PC-9 (cell line): ENCODE measurements around the gene ZNF831. TPM values are rescaled to one million over a fixed set of nuclear protein-coding genes. Genes with fewer than 3 reads are reported as not detected.

Experiments
- BruUV-seq: library from RNA; stranded (reverse); fragments of 400-500 nt; replicated peaks from 2 replicates; lab custom pipeline; 2021; lab: Mats Ljungman, UMichigan
- CTCF ChIA-PET: fragments of 300-600 bp; sonication (Branson Sonifier 250); formaldehyde crosslinking; loops from one replicate; lab custom pipeline; 2022; ENCODE audit warnings: antibody characterized with exemption; lab: Charles Lee
- POLR2A ChIA-PET: fragments of 300-600 bp; sonication (Branson Sonifier 250); formaldehyde crosslinking; loops from one replicate; lab custom pipeline; 2022; ENCODE audit warnings: antibody characterized with exemption; ENCODE audit not compliant: unreplicated experiment; lab: Charles Lee
- DNase-seq, 2 experiments: peaks; one replicate each; pipeline versions ENCODE4 v3.0.0 to v3.0.0-alpha.2; 2015 to 2022; ENCODE audit warnings: mixed read lengths in 1 of 2
- H2AFZ ChIP-seq: fragments of 200-600 bp; sonication (generic); 2 replicates; pipeline ENCODE4 v1.8.1; 2017; ENCODE audit warnings: antibody characterized with exemption
- H3F3A ChIP-seq: fragments of 200-600 bp; sonication (generic); 2 replicates; pipeline ENCODE4 v1.8.1; 2017; ENCODE audit warnings: antibody characterized with exemption, mild to moderate bottlenecking, low read depth; ENCODE audit not compliant: insufficient read depth
- H3K27ac ChIP-seq: fragments of 200-600 bp; sonication (generic); 2 replicates; pipeline ENCODE4 v1.6.1; 2016; ENCODE audit warnings: mixed run types
- H3K27me3 ChIP-seq: fragments of 200-600 bp; sonication (generic); 2 replicates; pipeline ENCODE4 v1.6.1; 2016; ENCODE audit warnings: low read depth, mixed run types; ENCODE audit not compliant: insufficient read depth
- H3K36me3 ChIP-seq: fragments of 200-600 bp; sonication (generic); 2 replicates; pipeline ENCODE4 v1.6.1; 2016; ENCODE audit warnings: low read depth, mixed run types
- H3K4me1 ChIP-seq: fragments of 200-600 bp; sonication (generic); replicated peaks from 2 replicates; pipeline ENCODE4 v1.6.1; 2016; ENCODE audit warnings: mixed run types; ENCODE audit not compliant: insufficient read depth
- H3K4me2 ChIP-seq: fragments of 200-600 bp; sonication (generic); 2 replicates; pipeline ENCODE4 v1.6.1; 2017; ENCODE audit warnings: mixed run types
- H3K4me3 ChIP-seq: fragments of 200-600 bp; sonication (generic); 2 replicates; pipeline ENCODE4 v1.6.1; 2016; ENCODE audit warnings: mixed run types
- H3K79me2 ChIP-seq: fragments of 200-600 bp; sonication (generic); 2 replicates; pipeline ENCODE4 v1.6.1; 2017; ENCODE audit warnings: low read depth, mixed run types
- H3K9me2 ChIP-seq: fragments of 200-600 bp; sonication (generic); 2 replicates; pipeline ENCODE4 v1.8.1; 2017; ENCODE audit warnings: mild to moderate bottlenecking; ENCODE audit not compliant: insufficient read depth
- H3K9me3 ChIP-seq: fragments of 200-600 bp; sonication (generic); 2 replicates; pipeline ENCODE4 v1.8.1; 2016; ENCODE audit warnings: low read depth; ENCODE audit not compliant: insufficient read depth
- H4K20me1 ChIP-seq: fragments of 200-600 bp; sonication (generic); 2 replicates; pipeline ENCODE4 v1.8.1; 2017; ENCODE audit not compliant: insufficient read depth
- EZH2 ChIP-seq: fragments of 200-600 bp; sonication (generic); IDR thresholded peaks from 2 replicates; pipeline ENCODE4 v1.8.0; 2017; ENCODE audit warnings: antibody characterized with exemption, low read depth
- intact Hi-C: fragments of 100-400 bp; cut with micrococcal nuclease; formaldehyde crosslinking; loops from one replicate; pipeline ENCODE4 v1.10.0; 2022; ENCODE audit not compliant: unreplicated experiment
- total RNA-seq: library from RNA; stranded (reverse); gene quantifications from 2 replicates; pipeline ENCODE4 v1.2.3, GENCODE V29; 2021
- TF ChIP-seq, protein P1 (sequence below): fragments of 200-600 bp; sonication (generic); conservative IDR thresholded peaks from 2 replicates; pipeline ENCODE4 v1.6.1; 2017; ENCODE audit warnings: mixed run types, antibody characterized with exemption, mild to moderate bottlenecking, moderate library complexity

ZNF831 gene
- total RNA-seq, 1 experiment from 2014 or later: not detected

GRCh38 chr20:59149678-59150504 lies 13.7 kb upstream of the ZNF831 start:
- H3K36me3 ChIP-seq: no peaks in the 10 kb centered on the region
- POLR2A ChIA-PET: no interaction called here
- no peak overlapping the region for H2AFZ ChIP-seq
- no peaks in the 10 kb centered on the region for H3K9me2 ChIP-seq
- no peak overlapping the region for H3K27ac ChIP-seq
- H3K27me3 ChIP-seq: peaks cover 97% of the 10 kb centered on the region
- intact Hi-C loops: no loop called here
- BruUV-seq: no TSS peak
- no peak overlapping the region for H3K4me2 ChIP-seq
- TF ChIP-seq, protein P1, sequence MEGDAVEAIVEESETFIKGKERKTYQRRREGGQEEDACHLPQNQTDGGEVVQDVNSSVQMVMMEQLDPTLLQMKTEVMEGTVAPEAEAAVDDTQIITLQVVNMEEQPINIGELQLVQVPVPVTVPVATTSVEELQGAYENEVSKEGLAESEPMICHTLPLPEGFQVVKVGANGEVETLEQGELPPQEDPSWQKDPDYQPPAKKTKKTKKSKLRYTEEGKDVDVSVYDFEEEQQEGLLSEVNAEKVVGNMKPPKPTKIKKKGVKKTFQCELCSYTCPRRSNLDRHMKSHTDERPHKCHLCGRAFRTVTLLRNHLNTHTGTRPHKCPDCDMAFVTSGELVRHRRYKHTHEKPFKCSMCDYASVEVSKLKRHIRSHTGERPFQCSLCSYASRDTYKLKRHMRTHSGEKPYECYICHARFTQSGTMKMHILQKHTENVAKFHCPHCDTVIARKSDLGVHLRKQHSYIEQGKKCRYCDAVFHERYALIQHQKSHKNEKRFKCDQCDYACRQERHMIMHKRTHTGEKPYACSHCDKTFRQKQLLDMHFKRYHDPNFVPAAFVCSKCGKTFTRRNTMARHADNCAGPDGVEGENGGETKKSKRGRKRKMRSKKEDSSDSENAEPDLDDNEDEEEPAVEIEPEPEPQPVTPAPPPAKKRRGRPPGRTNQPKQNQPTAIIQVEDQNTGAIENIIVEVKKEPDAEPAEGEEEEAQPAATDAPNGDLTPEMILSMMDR: no peak
- peak; percentile 38; the same call in 1 of the 2 replicates for TF ChIP-seq EZH2
- no peak for DNase-seq
- H3K9me3 ChIP-seq: no peaks in the 10 kb centered on the region
- H3K79me2 ChIP-seq: no peaks in the 10 kb centered on the region
- no peaks in the 10 kb centered on the region for H3F3A ChIP-seq
- no peaks in the 10 kb centered on the region for H3K4me1 ChIP-seq
- H4K20me1 ChIP-seq: no peaks in the 10 kb centered on the region
- H3K4me3 ChIP-seq: no peak overlapping the region
- CTCF ChIA-PET: no interaction called here

GRCh38 chr20:59150821-59151251 lies 12.8 kb upstream of the ZNF831 start:
- H3K9me2 ChIP-seq: no peaks in the 10 kb centered on the region
- H3K4me2 ChIP-seq: no peak overlapping the region
- H3F3A ChIP-seq: no peaks in the 10 kb centered on the region
- H3K79me2 ChIP-seq: no peaks in the 10 kb centered on the region
- no peak overlapping the region for H3K27ac ChIP-seq
- no peaks in the 10 kb centered on the region for H3K4me1 ChIP-seq
- H3K4me3 ChIP-seq: no peak overlapping the region
- no peaks in the 10 kb centered on the region for H3K36me3 ChIP-seq
- H4K20me1 ChIP-seq: no peaks in the 10 kb centered on the region
- no peak overlapping the region for H2AFZ ChIP-seq
- no peak for DNase-seq
- peaks cover 97% of the 10 kb centered on the region for H3K27me3 ChIP-seq
- TF ChIP-seq, protein P1: no peak
- TF ChIP-seq EZH2: no peak
- ChIA-PET CTCF (no interaction called here), POLR2A (no interaction called here)
- H3K9me3 ChIP-seq: no peaks in the 10 kb centered on the region
- no TSS peak for BruUV-seq
- intact Hi-C loops: no loop called here

GRCh38 chr20:59151391-59151790 lies 12.2 kb upstream of the ZNF831 start:
- TF ChIP-seq EZH2: no peak
- TF ChIP-seq, protein P1: no peak
- no TSS peak for BruUV-seq
- Histone ChIP-seq H3K9me2 (no peaks in the 10 kb centered on the region), H4K20me1 (no peaks in the 10 kb centered on the region), H3K4me1 (no peaks in the 10 kb centered on the region), H2AFZ (no peak overlapping the region), H3K4me3 (no peak overlapping the region), H3K4me2 (no peak overlapping the region), H3K27ac (no peak overlapping the region), H3K27me3 (peaks cover 96% of the 10 kb centered on the region), H3F3A (no peaks in the 10 kb centered on the region), H3K9me3 (no peaks in the 10 kb centered on the region), H3K79me2 (no peaks in the 10 kb centered on the region), H3K36me3 (no peaks in the 10 kb centered on the region)
- ChIA-PET POLR2A (no interaction called here), CTCF (no interaction called here)
- DNase-seq: no peak
- intact Hi-C loops: no loop called here
